Measurements from ENCODE around the gene TCEAL2.
"Not testable (repeated sequence)": the region's sequence is repeated elsewhere in the genome, so short reads cannot be mapped to it uniquely, and the experiment has no call there.

Gene TCEAL2

DNA sequence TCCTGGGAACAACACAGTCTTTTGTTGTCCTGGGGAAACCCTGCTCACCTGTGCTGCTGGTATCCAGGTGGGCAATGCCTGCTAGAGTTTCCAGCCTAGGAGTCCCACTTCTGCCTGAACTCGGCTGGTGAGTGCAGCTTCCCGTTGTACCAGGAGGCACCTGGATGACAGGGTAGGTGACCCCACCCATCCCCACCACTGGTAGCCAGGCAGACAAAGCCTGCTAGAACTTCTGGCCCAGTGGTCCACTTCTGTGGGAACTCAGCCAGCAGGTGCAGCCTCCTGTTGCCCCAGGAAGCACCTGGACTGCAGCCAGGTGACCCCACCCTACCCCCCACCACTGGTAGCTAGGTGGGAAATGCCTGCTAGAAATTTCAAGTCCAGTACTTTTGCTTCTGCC lies 9.7 kb upstream of the TCEAL2 start:
- ATAC-seq (ENCODE audit: insufficient read depth, low read depth) (no peak), DNase-seq (no peak)
- H3K4me2 ChIP-seq (ENCODE audit: insufficient read depth, low read length): no peak overlapping the region
- H3K27me3 ChIP-seq (ENCODE audit: insufficient read depth, low read length, poor library complexity): no peaks in the 10 kb centered on the region
- H3K79me2 ChIP-seq (ENCODE audit: insufficient read depth, low read length): no peaks in the 10 kb centered on the region
- H4K20me1 ChIP-seq (ENCODE audit: insufficient read depth, low read length): no peaks in the 10 kb centered on the region
- TF ChIP-seq CTCF (IDR thresholded peaks at IDR 0.05; ENCODE audit: borderline replicate concordance, extremely low read depth, low read length, poor library complexity, severe bottlenecking) (no peak), EZH2 (IDR thresholded peaks at IDR 0.05; ENCODE audit: borderline replicate concordance, low read depth, low read length, severe bottlenecking) (no peak)
- H3K27ac ChIP-seq (ENCODE audit: low read length): no peak overlapping the region
- no peak overlapping the region for H3K9ac ChIP-seq (ENCODE audit: low read depth, low read length)
- H3K4me1 ChIP-seq (ENCODE audit: insufficient read depth, low read length): no peaks in the 10 kb centered on the region
- H3K9me3 ChIP-seq (ENCODE audit: insufficient read depth, low read length, severe bottlenecking): no peaks in the 10 kb centered on the region
- H3K36me3 ChIP-seq (ENCODE audit: insufficient read depth, low read length): no peaks in the 10 kb centered on the region
- H2AFZ ChIP-seq (ENCODE audit: low read depth, low read length): no peak overlapping the region
- no peak overlapping the region for H3K4me3 ChIP-seq (ENCODE audit: low read depth in 1 of 2, low read length in 2 of 2)

- not testable (repeated sequence) for ATAC-seq (ENCODE audit: insufficient read depth, low read depth); H3K4me2 ChIP-seq (ENCODE audit: insufficient read depth, low read length); H3K4me1 ChIP-seq (ENCODE audit: insufficient read depth, low read length); H3K9ac ChIP-seq (ENCODE audit: low read depth, low read length); H3K27ac ChIP-seq (ENCODE audit: low read length); H3K79me2 ChIP-seq (ENCODE audit: insufficient read depth, low read length); H2AFZ ChIP-seq (ENCODE audit: low read depth, low read length); DNase-seq; H3K4me3 ChIP-seq (ENCODE audit: low read depth in 1 of 2, low read length in 2 of 2); H3K27me3 ChIP-seq (ENCODE audit: insufficient read depth, low read length, poor library complexity); H3K36me3 ChIP-seq (ENCODE audit: insufficient read depth, low read length); H4K20me1 ChIP-seq (ENCODE audit: insufficient read depth, low read length); H3K9me3 ChIP-seq (ENCODE audit: insufficient read depth, low read length, severe bottlenecking)
Measured at GRCh38 chrX:102125014-102125413, 465 bp upstream of the TCEAL2 start.

- H3K4me3 ChIP-seq (ENCODE audit: low read depth in 1 of 2, low read length in 2 of 2); H3K27me3 ChIP-seq (ENCODE audit: insufficient read depth, low read length, poor library complexity); DNase-seq; H3K9ac ChIP-seq (ENCODE audit: low read depth, low read length); H2AFZ ChIP-seq (ENCODE audit: low read depth, low read length); H3K4me1 ChIP-seq (ENCODE audit: insufficient read depth, low read length); H3K4me2 ChIP-seq (ENCODE audit: insufficient read depth, low read length); H3K79me2 ChIP-seq (ENCODE audit: insufficient read depth, low read length); H4K20me1 ChIP-seq (ENCODE audit: insufficient read depth, low read length); H3K27ac ChIP-seq (ENCODE audit: low read length); ATAC-seq (ENCODE audit: insufficient read depth, low read depth); H3K9me3 ChIP-seq (ENCODE audit: insufficient read depth, low read length, severe bottlenecking); H3K36me3 ChIP-seq (ENCODE audit: insufficient read depth, low read length): not testable (repeated sequence)
Measured at GRCh38 chrX:102126080-102126818, 770 bp downstream of the TCEAL2 start.

GRCh38 chrX:102126863-102127262 lies 1.4 kb downstream of the TCEAL2 start:
- no peak for ATAC-seq (ENCODE audit: insufficient read depth, low read depth)

More at GRCh38 chrX:102126863-102127262, 1.4 kb downstream of the TCEAL2 start:
- H3K27ac ChIP-seq (ENCODE audit: low read length): no peak overlapping the region
- H3K79me2 ChIP-seq (ENCODE audit: insufficient read depth, low read length): no peaks in the 10 kb centered on the region
- H3K4me3 ChIP-seq (ENCODE audit: low read depth in 1 of 2, low read length in 2 of 2): no peak overlapping the region
- H2AFZ ChIP-seq (ENCODE audit: low read depth, low read length): no peak overlapping the region
- no peaks in the 10 kb centered on the region for H3K4me1 ChIP-seq (ENCODE audit: insufficient read depth, low read length)
- TF ChIP-seq CTCF (IDR thresholded peaks at IDR 0.05; ENCODE audit: borderline replicate concordance, extremely low read depth, low read length, poor library complexity, severe bottlenecking) (no peak), EZH2 (IDR thresholded peaks at IDR 0.05; ENCODE audit: borderline replicate concordance, low read depth, low read length, severe bottlenecking) (no peak)
- H4K20me1 ChIP-seq (ENCODE audit: insufficient read depth, low read length): no peaks in the 10 kb centered on the region
- no peak overlapping the region for H3K9ac ChIP-seq (ENCODE audit: low read depth, low read length)
- DNase-seq: no peak
- H3K36me3 ChIP-seq (ENCODE audit: insufficient read depth, low read length): no peaks in the 10 kb centered on the region
- H3K4me2 ChIP-seq (ENCODE audit: insufficient read depth, low read length): no peak overlapping the region
- H3K9me3 ChIP-seq (ENCODE audit: insufficient read depth, low read length, severe bottlenecking): no peaks in the 10 kb centered on the region
- no peaks in the 10 kb centered on the region for H3K27me3 ChIP-seq (ENCODE audit: insufficient read depth, low read length, poor library complexity)

Measured in DND-41 (cell line).